Breast epithelium (tissue), 3 donors: ENCODE measurements around the gene FN3K.

Source experiments
- CTCF ChIP-seq, 3 donors: fragments of 450-650 bp; IDR thresholded peaks; one replicate each; pipeline ENCODE4 v1.5.1; 2016 to 2017; ENCODE audit warnings: antibody characterized with exemption in 3 of 3, mild to moderate bottlenecking in 3 of 3, moderate library complexity in 3 of 3
- POLR2A ChIP-seq: fragments of 450-650 bp; IDR thresholded peaks from one replicate; pipeline ENCODE4 v1.6.1; 2016; ENCODE audit warnings: antibody characterized with exemption, mild to moderate bottlenecking, moderate library complexity
- POLR2AphosphoS5 ChIP-seq, 3 donors: sonication (generic); formaldehyde crosslinking; IDR thresholded peaks; one replicate each; pipeline ENCODE4 v1.6.1; 2017; ENCODE audit warnings: antibody characterized with exemption in 3 of 3

- TF ChIP-seq POLR2A (no peak), CTCF (IDR thresholded peaks at IDR 0.05) (no peak), POLR2AphosphoS5 (IDR thresholded peaks at IDR 0.05) (no peak)
Measured at GRCh38 chr17:82780971-82781893, 45.8 kb downstream of the FN3K start.
